ENCODE data around the gene SUGCT. TPM values are rescaled to one million over a fixed set of nuclear protein-coding genes. Genes with fewer than 3 reads are reported as not detected.

The SUGCT gene
- total RNA-seq, 1 donor from 2014 or later = 7.1 TPM

GRCh38 chr7:40279991-40280390, 145.2 kb downstream of the SUGCT start:
- no peaks in the 10 kb centered on the region for H3K4me1 Mint-ChIP-seq (ENCODE audit: unreplicated experiment)
- H3K27me3 Mint-ChIP-seq = no peaks in the 10 kb centered on the region

GRCh38 chr7:40282858-40283257, 148.1 kb downstream of the SUGCT start:
- H3K27ac Mint-ChIP-seq = no peak overlapping the region
- H3K9me3 Mint-ChIP-seq = no peaks in the 10 kb centered on the region
- H3K36me3 Mint-ChIP-seq = no peaks in the 10 kb centered on the region
- H3K4me3 Mint-ChIP-seq = no peak overlapping the region
- no peak for DNase-seq (ENCODE audit: extremely low spot score, unreplicated experiment)
- H3K4me1 Mint-ChIP-seq (ENCODE audit: unreplicated experiment) = no peaks in the 10 kb centered on the region
- H3K27me3 Mint-ChIP-seq = no peaks in the 10 kb centered on the region
- TF ChIP-seq CTCF (conservative IDR thresholded peaks at IDR 0.05) = no peak

More at GRCh38 chr7:40279991-40280390, 145.2 kb downstream of the SUGCT start:
- DNase-seq (ENCODE audit: extremely low spot score, unreplicated experiment) = no peak
- Mint-ChIP-seq H3K27ac (no peak overlapping the region), H3K4me3 (no peak overlapping the region), H3K9me3 (no peaks in the 10 kb centered on the region), H3K36me3 (no peaks in the 10 kb centered on the region)
- TF ChIP-seq CTCF (conservative IDR thresholded peaks at IDR 0.05) = no peak

GRCh38 chr7:40283391-40283790, 148.6 kb downstream of the SUGCT start:
- H3K36me3 Mint-ChIP-seq = no peaks in the 10 kb centered on the region
- no peaks in the 10 kb centered on the region for H3K4me1 Mint-ChIP-seq (ENCODE audit: unreplicated experiment)
- no peaks in the 10 kb centered on the region for H3K9me3 Mint-ChIP-seq
- H3K4me3 Mint-ChIP-seq = no peak overlapping the region
- DNase-seq (ENCODE audit: extremely low spot score, unreplicated experiment) = no peak
- H3K27me3 Mint-ChIP-seq = no peaks in the 10 kb centered on the region
- no peak overlapping the region for H3K27ac Mint-ChIP-seq
- no peak for TF ChIP-seq CTCF (conservative IDR thresholded peaks at IDR 0.05)

- Mint-ChIP-seq H3K27me3 (no peaks in the 10 kb centered on the region), H3K36me3 (no peaks in the 10 kb centered on the region), H3K27ac (no peak overlapping the region), H3K4me1 (ENCODE audit: unreplicated experiment) (no peaks in the 10 kb centered on the region), H3K9me3 (no peaks in the 10 kb centered on the region), H3K4me3 (no peak overlapping the region)
- DNase-seq (ENCODE audit: extremely low spot score, unreplicated experiment) = no peak
- no peak for TF ChIP-seq CTCF (conservative IDR thresholded peaks at IDR 0.05)
Observed at GRCh38 chr7:40288827-40289226, 154.0 kb downstream of the SUGCT start.

GRCh38 chr7:40297741-40298311, 163.0 kb downstream of the SUGCT start:
- H3K9me3 Mint-ChIP-seq = no peaks in the 10 kb centered on the region
- no peak for TF ChIP-seq CTCF (conservative IDR thresholded peaks at IDR 0.05)
- no peak for DNase-seq (ENCODE audit: extremely low spot score, unreplicated experiment)
- H3K36me3 Mint-ChIP-seq = no peaks in the 10 kb centered on the region
- H3K27ac Mint-ChIP-seq = no peak overlapping the region
- no peaks in the 10 kb centered on the region for H3K4me1 Mint-ChIP-seq (ENCODE audit: unreplicated experiment)
- no peaks in the 10 kb centered on the region for H3K27me3 Mint-ChIP-seq
- no peak overlapping the region for H3K4me3 Mint-ChIP-seq

- Mint-ChIP-seq H3K9me3 (no peaks in the 10 kb centered on the region), H3K4me1 (ENCODE audit: unreplicated experiment) (no peaks in the 10 kb centered on the region), H3K4me3 (no peak overlapping the region), H3K27ac (no peak overlapping the region), H3K27me3 (no peaks in the 10 kb centered on the region), H3K36me3 (no peaks in the 10 kb centered on the region)
- TF ChIP-seq CTCF (conservative IDR thresholded peaks at IDR 0.05) = no peak
- no peak for DNase-seq (ENCODE audit: extremely low spot score, unreplicated experiment)
Observed at GRCh38 chr7:40298421-40298820, 163.6 kb downstream of the SUGCT start.

Data from type B pancreatic cell (in vitro differentiated cells).